K562 (cell line): ENCODE measurements around the gene SCN8A. TPM values are rescaled to one million over a fixed set of nuclear protein-coding genes. Genes with fewer than 3 reads are reported as not detected.

ENCODE experiments used
- ATAC-seq: fragments of 200-7000 bp; cut with Tn5 transposase; 3 replicates; pipeline ENCODE4 v1.9.1; 2020; ENCODE audit warnings: moderate library complexity
- BruUV-seq: library from RNA; stranded (reverse); fragments of 400-500 nt; replicated peaks from 2 replicates; lab custom pipeline; 2021; lab: Mats Ljungman, UMichigan
- CTCF ChIA-PET: fragments of 300-600 bp; formaldehyde crosslinking; extraction: SDS; loops from one replicate; lab custom pipeline; 2021; ENCODE audit warnings: low intra/inter-chr PET ratio; lab: Yijun Ruan, JAX
- POLR2A ChIA-PET: fragments of 300-600, 350-650 bp; sonication (Branson Sonifier 250); formaldehyde crosslinking; extraction: SDS; loops from one replicate; lab custom pipeline; 2021; ENCODE audit warnings: antibody characterized with exemption, inconsistent platforms; lab: Yijun Ruan, JAX
- DNase-seq, 4 experiments: peaks; one replicate each; pipeline versions ENCODE4 v3.0.0 to v3.0.0-alpha.2; 2011 to 2018; ENCODE audit warnings: low spot score in 3 of 4, mixed read lengths in 3 of 4; ENCODE audit errors: extremely low read depth in 1 of 4
- FAIRE-seq: peaks from 2 replicates; lab custom pipeline; 2011; peaks lifted over from hg19 to GRCh38; lab: Jason Lieb, UNC
- H2AFZ ChIP-seq: 2 replicates; pipeline ENCODE4 v1.6.0; 2011; ENCODE audit warnings: low read depth, low read length, control low read depth, inconsistent platforms
- H3K27ac ChIP-seq: fragments of 200-600 bp; 3 replicates; pipeline ENCODE4 v1.8.0; 2011; ENCODE audit warnings: low read depth, mild to moderate bottlenecking, control low read depth, inconsistent platforms, low read length, moderate library complexity, mixed read lengths; ENCODE audit errors: extremely low read depth
- H3K27me3 ChIP-seq, 2 experiments: fragments of 300-600 bp in 1 of 2; 2 replicates in 1 of 2; 3 replicates in 1 of 2; pipeline versions ENCODE4 v1.6.0 to v1.8.0; 2011; ENCODE audit warnings: inconsistent platforms in 2 of 2, low read length in 2 of 2, mild to moderate bottlenecking in 1 of 2, mixed read lengths in 1 of 2, moderate library complexity in 1 of 2; ENCODE audit not compliant: control insufficient read depth in 2 of 2, insufficient read depth in 2 of 2
- H3K36me3 ChIP-seq: fragments of 300-600 bp; 3 replicates; pipeline ENCODE4 v1.8.0; 2011; ENCODE audit warnings: mild to moderate bottlenecking, low read length, inconsistent platforms; ENCODE audit not compliant: control insufficient read depth, insufficient read depth
- H3K4me1 ChIP-seq, 2 experiments: fragments of 200-600 bp in 1 of 2; replicated peaks in 1 of 2; 2 replicates in 1 of 2; 3 replicates in 1 of 2; pipeline versions ENCODE4 v1.5.1 to v1.8.0; 2011; ENCODE audit warnings: inconsistent platforms in 2 of 2, low read length in 2 of 2, mild to moderate bottlenecking in 1 of 2, mixed read lengths in 1 of 2, moderate library complexity in 1 of 2; ENCODE audit not compliant: control insufficient read depth in 2 of 2, insufficient read depth in 2 of 2
- H3K4me2 ChIP-seq: 2 replicates; pipeline ENCODE4 v1.6.1; 2011; ENCODE audit warnings: low read length, control low read depth, inconsistent platforms, mixed read lengths; ENCODE audit not compliant: insufficient read depth
- H3K4me3 ChIP-seq: fragments of 200-600 bp; sonication (generic), shearing (Covaris generic); 2 replicates; pipeline ENCODE4 v1.5.1; 2016; ENCODE audit warnings: control low read depth, inconsistent platforms
- H3K79me2 ChIP-seq: fragments of 200-600 bp; 3 replicates; pipeline ENCODE4 v1.8.0; 2011; ENCODE audit warnings: low read length, inconsistent platforms; ENCODE audit not compliant: control insufficient read depth, insufficient read depth
- H3K9ac ChIP-seq, 2 experiments: 2 replicates each; pipeline versions ENCODE4 v1.6.0 to v1.6.1; 2011; ENCODE audit warnings: low read depth in 2 of 2, low read length in 2 of 2, control low read depth in 1 of 2, inconsistent platforms in 1 of 2, mild to moderate bottlenecking in 1 of 2, mixed read lengths in 1 of 2; ENCODE audit not compliant: insufficient read depth in 1 of 2
- H3K9me1 ChIP-seq: one replicate; pipeline ENCODE4 v1.6.0; 2011; ENCODE audit warnings: inconsistent platforms, mild to moderate bottlenecking, low read length, moderate library complexity; ENCODE audit not compliant: control insufficient read depth, insufficient read depth
- H3K9me3 ChIP-seq: replicated peaks from 2 replicates; pipeline ENCODE4 v1.5.1; 2011; ENCODE audit warnings: low read depth, low read length, inconsistent platforms; ENCODE audit not compliant: control insufficient read depth, insufficient read depth
- H4K20me1 ChIP-seq: replicated peaks from 2 replicates; pipeline ENCODE4 v1.6.1; 2011; ENCODE audit warnings: low read length, inconsistent platforms, mixed read lengths; ENCODE audit not compliant: control insufficient read depth, insufficient read depth
- HBP1 ChIP-seq: fragments of 450-650 bp; formaldehyde crosslinking; IDR thresholded peaks from 2 replicates; pipeline ENCODE4 v1.4.0; 2022; ENCODE audit warnings: missing genetic modification characterization
- HEY1 ChIP-seq: fragments of 250-450 bp; sonication (Bioruptor Pico); IDR thresholded peaks from 2 replicates; pipeline ENCODE4 v1.5.0; 2020; ENCODE audit warnings: mild to moderate bottlenecking, moderate library complexity, borderline replicate concordance
- KHSRP ChIP-seq: fragments of 450-650 bp; IDR thresholded peaks from 2 replicates; pipeline ENCODE4 v1.6.1; 2017
- NEUROD1 ChIP-seq: fragments of 150-350 bp; IDR thresholded peaks from 2 replicates; pipeline ENCODE4 v1.6.1; 2014; ENCODE audit warnings: borderline replicate concordance, low read length, low read depth; ENCODE audit not compliant: partially characterized antibody
- PML ChIP-seq: IDR thresholded peaks from 2 replicates; pipeline ENCODE4 v1.6.1; 2012; ENCODE audit warnings: low read length, inconsistent platforms
- STAT5A ChIP-seq: IDR thresholded peaks from 2 replicates; pipeline ENCODE4 v1.6.1; 2012; ENCODE audit warnings: low read length, inconsistent platforms, borderline replicate concordance
- U2AF1 ChIP-seq: fragments of 200-400 bp; formaldehyde crosslinking; optimal IDR thresholded peaks from 2 replicates; pipeline ENCODE3; 2017; ENCODE audit warnings: mild to moderate bottlenecking, low read depth, low read length, moderate library complexity
- ZBTB33 ChIP-seq: sonication (generic); formaldehyde crosslinking; IDR thresholded peaks from 2 replicates; pipeline ENCODE4 v1.8.1; 2023; ENCODE audit warnings: mild to moderate bottlenecking, missing genetic modification reagents
- ZNF12 ChIP-seq: sonication (generic); formaldehyde crosslinking; IDR thresholded peaks from 2 replicates; pipeline ENCODE4 v1.4.0; 2020; ENCODE audit warnings: mild to moderate bottlenecking, missing genetic modification reagents
- ZNF507 ChIP-seq: conservative IDR thresholded peaks from 2 replicates; pipeline ENCODE4 v1.6.1; 2017; ENCODE audit warnings: missing genetic modification characterization, missing compliant biosample characterization
- ZNF512 ChIP-seq: IDR thresholded peaks from 2 replicates; pipeline ENCODE4 v1.6.1; 2016; ENCODE audit warnings: missing genetic modification characterization, missing compliant biosample characterization
- ZZZ3 ChIP-seq: fragments of 450-650 bp; IDR thresholded peaks from 2 replicates; pipeline ENCODE4 v1.6.1; 2016; ENCODE audit warnings: antibody characterized with exemption, mild to moderate bottlenecking, moderate library complexity
- WGBS: fragments of 100-300 bp; shearing (Covaris generic); methylation state at CpG from one replicate; pipeline ENCODE4 v1.1.6; 2016; ENCODE audit warnings: low coverage, mixed read lengths; ENCODE audit not compliant: insufficient coverage; ENCODE audit errors: missing lambda C conversion rate; 5-methylcytosine and 5-hydroxymethylcytosine counted together
- in situ Hi-C: fragments of 300-500 bp; cut with MboI; formaldehyde crosslinking; loops from 4 replicates; pipeline ENCODE4 v1.15.0; 2018; ENCODE audit warnings: inconsistent platforms, mixed read lengths
- intact Hi-C: fragments of 100-400 bp; cut with micrococcal nuclease; formaldehyde crosslinking; loops from 2 replicates; pipeline ENCODE4 v1.14.2; 2022
- polyA plus RNA-seq, 8 experiments: library from polyadenylated mRNA; depleted of rRNA in 4 of 8; stranded (reverse) in 5 of 8; unstranded in 3 of 8; fragments of >200 nt; fragmentation: Nextera tagmentation in 2 of 8; fragmentation: Illumina TruSeq in 1 of 8; extraction: Ambion mirVana in 2 of 8; extraction: Trizol in 1 of 8; gene quantifications; 2 replicates each; pipeline versions ENCODE4 v1.2.1 to v1.2.3, GENCODE V29; 2011 to 2014; ENCODE audit warnings: inconsistent platforms in 1 of 8, missing spikeins in 1 of 8
- total RNA-seq, 7 experiments: library from RNA; depleted of rRNA in 6 of 7; stranded (reverse); fragments of >200 nt in 6 of 7; fragmentation: Illumina TruSeq in 2 of 7; extraction: Trizol in 2 of 7; gene quantifications; 2 replicates each; pipeline versions ENCODE4 v1.2.1 to v1.2.3, GENCODE V29; 2011 to 2021; ENCODE audit warnings: low replicate concordance in 1 of 7

The SCN8A gene
- total and polyA plus RNA-seq, 9 of the 15 experiments (the other 6 are each of a cell fraction or from before 2014, with no cell fraction given): 0.03 to 0.29 (median 0.15) TPM; not detected in 1

GRCh38 chr12:51642286-51642685, 51.3 kb downstream of the SCN8A start:
- ChIA-PET POLR2A (interaction anchor here (0.6 kb wide), 1 partner anchor 158 kb away, joined by 3 read pairs; no protein-coding TSS in a partner anchor), CTCF (no interaction called here)
- H3K9me3 ChIP-seq: no peaks in the 10 kb centered on the region
- no peak for ATAC-seq
- in situ Hi-C loops (no loop called here), intact Hi-C loops (no loop called here)
- H4K20me1 ChIP-seq: no peaks in the 10 kb centered on the region
- DNase-seq: no peak
- no peak for TF ChIP-seq ZNF12 (CRISPR knock-in tag)
- no peak for TF ChIP-seq KHSRP
- TF ChIP-seq NEUROD1: no peak
- TF ChIP-seq HEY1 (CRISPR knock-in tag): no peak
- H3K79me2 ChIP-seq: no peaks in the 10 kb centered on the region
- H3K4me1 ChIP-seq: no peaks in the 10 kb centered on the region
- no peaks in the 10 kb centered on the region for H3K9me1 ChIP-seq
- no TSS peak for BruUV-seq
- no peak overlapping the region for H3K4me2 ChIP-seq
- no peak overlapping the region for H3K27ac ChIP-seq
- H2AFZ ChIP-seq: no peak overlapping the region
- no peak overlapping the region for H3K4me3 ChIP-seq
- FAIRE-seq: no peak
- H3K9ac ChIP-seq: no peak overlapping the region
- no peaks in the 10 kb centered on the region for H3K36me3 ChIP-seq
- H3K27me3 ChIP-seq: no peaks in the 10 kb centered on the region

- H3K79me2 ChIP-seq: no peaks in the 10 kb centered on the region
- in situ Hi-C loops: no loop called here
- no peaks in the 10 kb centered on the region for H3K4me1 ChIP-seq
- no peak overlapping the region for H3K4me3 ChIP-seq
- no peaks in the 10 kb centered on the region for H3K27me3 ChIP-seq
- H3K9me3 ChIP-seq: no peaks in the 10 kb centered on the region
- no peaks in the 10 kb centered on the region for H3K36me3 ChIP-seq
- no peak overlapping the region for H3K27ac ChIP-seq
- no peaks in the 10 kb centered on the region for H3K9me1 ChIP-seq
- ATAC-seq (no peak), FAIRE-seq (no peak), DNase-seq (no peak)
- no peak overlapping the region for H3K9ac ChIP-seq
- H3K4me2 ChIP-seq: no peak overlapping the region
- no TSS peak for BruUV-seq
- H4K20me1 ChIP-seq: no peaks in the 10 kb centered on the region
- intact Hi-C loops: no loop called here
- H2AFZ ChIP-seq: no peak overlapping the region
- WGBS: 0% methylated on average over 1 of the region's 1 CpG
- ChIA-PET POLR2A (no interaction called here), CTCF (no interaction called here)
- TF ChIP-seq ZNF507 (tag) (no peak), HBP1 (no peak), U2AF1 (no peak), PML (no peak), ZNF512 (tag) (no peak), STAT5A (no peak), ZBTB33 (CRISPR knock-in tag) (no peak), ZZZ3 (no peak)
These were observed 52.9 kb downstream of the SCN8A start for GRCh38 chr12:51643951-51644350.
